Ascending aorta (tissue), 2 donors: Measurements from ENCODE around the gene CFAP77. TPM values are rescaled to one million over a fixed set of nuclear protein-coding genes. Genes with fewer than 3 reads are reported as not detected.

Experiments
- DNase-seq, 2 donors: peaks; one replicate each; pipeline ENCODE4 v3.0.0-alpha.2; 2019; ENCODE audit warnings: low spot score in 2 of 2
- H3K27ac ChIP-seq, 2 donors: fragments of 200-600 bp; sonication (generic); one replicate each; pipeline ENCODE4 v1.5.1; 2016 to 2017; ENCODE audit warnings: mild to moderate bottlenecking in 1 of 2
- H3K27me3 ChIP-seq: fragments of 200-600 bp; sonication (generic); one replicate; pipeline ENCODE4 v1.5.1; 2017
- H3K36me3 ChIP-seq, 2 donors: fragments of 200-600 bp; sonication (generic); one replicate each; pipeline ENCODE4 v1.5.1; 2016
- H3K4me1 ChIP-seq, 2 donors: fragments of 200-600 bp; sonication (generic); one replicate each; pipeline ENCODE4 v1.5.1; 2016 to 2017; ENCODE audit warnings: mild to moderate bottlenecking in 1 of 2
- H3K4me3 ChIP-seq, 2 donors: fragments of 200-600 bp; sonication (generic); one replicate each; pipeline ENCODE4 v1.5.1; 2016 to 2017; ENCODE audit warnings: mild to moderate bottlenecking in 1 of 2
- H3K9me3 ChIP-seq, 2 donors: fragments of 200-600 bp; sonication (generic); one replicate each; pipeline ENCODE4 v1.5.1; 2016
- intact Hi-C: fragments of 100-400 bp; cut with DNase I; formaldehyde crosslinking; loops from one replicate; pipeline ENCODE4 v1.15.1; 2023
- total RNA-seq: library from RNA; depleted of rRNA; stranded (reverse); fragments of >200 nt; gene quantifications from one replicate; pipeline ENCODE4 v1.1.0, GENCODE V29; 2016
- TF ChIP-seq, protein P1 (sequence below), 3 experiments: fragments of 200-600 bp in 2 of 3; fragments of 450-650 bp in 1 of 3; sonication (generic) in 2 of 3; IDR thresholded peaks; one replicate each; pipeline ENCODE4 v1.5.1; 2016 to 2019; ENCODE audit warnings: antibody characterized with exemption in 3 of 3, mild to moderate bottlenecking in 1 of 3, moderate library complexity in 1 of 3

The CFAP77 gene
- total RNA-seq, 1 donor from 2014 or later, result not detected

DNA sequence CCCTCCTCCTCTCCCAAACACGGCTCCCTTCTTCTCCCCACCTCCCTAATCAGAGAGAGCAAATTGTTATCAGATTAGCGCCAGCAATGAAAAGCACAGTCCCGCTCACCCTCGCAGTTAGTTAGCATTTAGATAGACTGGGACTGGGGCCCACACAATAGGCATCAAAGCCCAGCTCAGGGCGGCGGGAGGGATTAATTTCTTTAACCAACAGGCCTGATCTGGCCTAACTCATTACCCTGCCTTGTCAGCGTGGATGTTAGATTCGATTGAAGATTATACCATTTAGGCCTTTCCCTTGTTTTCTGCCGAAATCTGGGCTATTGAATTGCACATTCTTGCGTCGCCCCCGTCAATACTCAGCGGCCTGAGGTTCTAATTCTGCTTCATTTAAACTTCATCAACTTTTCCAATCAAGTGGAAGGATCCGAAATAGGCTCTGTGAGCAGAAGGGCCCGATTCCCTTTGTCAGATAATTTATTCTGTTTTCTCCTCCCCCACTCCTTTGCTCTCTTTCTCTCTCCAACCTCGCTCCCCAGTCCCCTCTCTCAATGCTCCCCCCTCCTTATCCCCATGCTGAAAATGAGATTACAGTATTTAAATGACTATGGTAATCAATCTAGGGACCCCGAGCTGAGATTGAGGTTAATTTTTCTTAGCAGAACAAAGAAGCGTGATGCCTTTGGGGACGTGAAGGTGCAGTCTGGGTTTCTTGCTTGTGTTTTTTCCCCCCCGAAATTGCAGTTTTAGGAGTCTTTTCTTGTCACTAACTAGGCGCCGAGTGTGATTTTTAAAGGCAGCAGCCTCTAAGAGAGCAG, 15.1 kb downstream of the CFAP77 start:
- H3K36me3 ChIP-seq, result no peaks in the 10 kb centered on the region
- DNase-seq, result no peak
- no peak overlapping the region for H3K4me3 ChIP-seq
- TF ChIP-seq, protein P1, sequence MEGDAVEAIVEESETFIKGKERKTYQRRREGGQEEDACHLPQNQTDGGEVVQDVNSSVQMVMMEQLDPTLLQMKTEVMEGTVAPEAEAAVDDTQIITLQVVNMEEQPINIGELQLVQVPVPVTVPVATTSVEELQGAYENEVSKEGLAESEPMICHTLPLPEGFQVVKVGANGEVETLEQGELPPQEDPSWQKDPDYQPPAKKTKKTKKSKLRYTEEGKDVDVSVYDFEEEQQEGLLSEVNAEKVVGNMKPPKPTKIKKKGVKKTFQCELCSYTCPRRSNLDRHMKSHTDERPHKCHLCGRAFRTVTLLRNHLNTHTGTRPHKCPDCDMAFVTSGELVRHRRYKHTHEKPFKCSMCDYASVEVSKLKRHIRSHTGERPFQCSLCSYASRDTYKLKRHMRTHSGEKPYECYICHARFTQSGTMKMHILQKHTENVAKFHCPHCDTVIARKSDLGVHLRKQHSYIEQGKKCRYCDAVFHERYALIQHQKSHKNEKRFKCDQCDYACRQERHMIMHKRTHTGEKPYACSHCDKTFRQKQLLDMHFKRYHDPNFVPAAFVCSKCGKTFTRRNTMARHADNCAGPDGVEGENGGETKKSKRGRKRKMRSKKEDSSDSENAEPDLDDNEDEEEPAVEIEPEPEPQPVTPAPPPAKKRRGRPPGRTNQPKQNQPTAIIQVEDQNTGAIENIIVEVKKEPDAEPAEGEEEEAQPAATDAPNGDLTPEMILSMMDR (IDR thresholded peaks at IDR 0.05), result no peak
- no peaks in the 10 kb centered on the region for H3K27me3 ChIP-seq
- no peak overlapping the region for H3K27ac ChIP-seq
- no peaks in the 10 kb centered on the region for H3K4me1 ChIP-seq
- intact Hi-C loops, result no loop called here
- H3K9me3 ChIP-seq, result no peaks in the 10 kb centered on the region

DNA sequence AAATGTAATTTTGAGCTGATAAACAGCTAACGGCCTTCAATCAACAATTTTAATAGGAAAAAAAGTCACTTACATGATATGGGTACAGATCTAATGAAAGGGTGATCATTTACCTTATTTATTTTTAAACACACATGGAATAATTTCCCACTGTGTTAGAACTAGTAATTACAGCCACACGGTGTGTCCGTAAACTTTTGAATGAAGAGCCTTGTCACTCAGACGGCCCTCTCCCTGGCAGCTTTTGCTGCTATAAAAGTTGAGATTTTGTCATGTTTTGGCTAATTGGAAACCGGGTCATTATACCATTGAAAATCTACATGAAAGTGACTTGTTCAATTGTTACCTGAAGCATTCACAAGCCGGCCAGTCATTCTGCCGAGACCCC, 15.7 kb downstream of the CFAP77 start:
- Histone ChIP-seq H3K9me3 (no peaks in the 10 kb centered on the region), H3K27me3 (no peaks in the 10 kb centered on the region), H3K36me3 (no peaks in the 10 kb centered on the region), H3K4me1 (no peaks in the 10 kb centered on the region), H3K4me3 (no peak overlapping the region), H3K27ac (no peak overlapping the region)
- intact Hi-C loops, result no loop called here
- no peak for DNase-seq
- TF ChIP-seq, protein P1 (IDR thresholded peaks at IDR 0.05), result no peak

DNA sequence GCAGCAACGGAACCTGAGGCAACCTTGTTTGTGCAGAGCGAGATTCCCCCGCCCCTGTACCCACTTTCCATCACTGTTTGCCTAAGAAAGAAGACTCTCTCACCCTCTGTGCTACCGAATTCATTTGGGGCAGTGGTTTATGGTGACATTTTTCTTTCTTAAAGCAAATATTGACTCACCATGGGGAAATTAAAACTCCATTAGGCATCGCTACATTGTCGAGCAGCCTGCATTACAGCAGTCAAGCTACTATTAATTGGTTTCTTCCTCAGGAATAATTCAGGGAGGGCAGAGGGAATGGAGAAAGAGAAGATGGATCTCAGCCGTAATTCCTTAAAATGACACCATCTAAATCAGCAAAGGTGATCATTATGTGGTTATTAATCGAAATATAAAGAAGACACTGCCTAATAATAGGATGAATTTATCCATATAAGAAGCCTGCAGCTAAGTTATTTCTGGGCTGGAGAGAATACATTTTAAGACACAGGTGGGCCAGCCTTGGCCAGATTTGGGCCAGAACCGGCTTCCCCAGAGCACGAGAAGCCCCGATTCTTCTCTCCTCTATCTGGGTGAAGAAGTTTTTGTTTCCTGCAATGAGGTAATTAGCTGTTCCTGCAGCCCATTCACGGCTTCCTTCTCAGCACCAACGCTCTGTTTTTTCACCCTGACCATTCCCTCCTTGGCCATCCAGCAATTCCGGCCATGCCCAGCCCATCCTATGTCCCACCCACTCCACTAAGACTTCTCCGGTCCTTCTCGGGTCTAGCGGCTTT, 16.8 kb downstream of the CFAP77 start:
- intact Hi-C loops, result no loop called here
- TF ChIP-seq, protein P1 (IDR thresholded peaks at IDR 0.05), result no peak
- Histone ChIP-seq H3K27me3 (no peaks in the 10 kb centered on the region), H3K4me1 (no peaks in the 10 kb centered on the region), H3K9me3 (no peaks in the 10 kb centered on the region), H3K36me3 (no peaks in the 10 kb centered on the region), H3K27ac (no peak overlapping the region), H3K4me3 (no peak overlapping the region)
- no peak for DNase-seq

DNA sequence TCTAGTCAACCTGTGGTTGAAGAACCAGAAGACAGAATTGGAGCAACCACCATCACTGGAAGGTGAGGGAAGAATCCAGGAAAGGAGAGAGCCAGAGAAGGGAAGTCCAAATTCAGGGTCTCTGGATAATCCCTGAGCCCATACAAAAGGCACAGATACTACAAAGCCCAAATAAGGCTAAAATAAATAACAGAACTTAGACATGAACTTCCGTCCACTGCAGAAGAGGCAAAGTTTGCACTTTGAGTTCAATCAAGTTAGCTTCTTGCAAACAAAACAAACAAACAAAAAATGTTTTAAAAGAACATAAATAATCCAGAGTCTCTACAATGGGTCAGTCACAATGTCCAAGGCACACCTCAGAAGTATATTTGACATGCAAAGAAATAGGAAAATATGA, 21.0 kb downstream of the CFAP77 start:
- no peak overlapping the region for H3K4me3 ChIP-seq
- intact Hi-C loops, result no loop called here
- TF ChIP-seq, protein P1 (IDR thresholded peaks at IDR 0.05), result no peak
- no peaks in the 10 kb centered on the region for H3K9me3 ChIP-seq
- no peaks in the 10 kb centered on the region for H3K36me3 ChIP-seq
- H3K4me1 ChIP-seq, result no peaks in the 10 kb centered on the region
- H3K27me3 ChIP-seq, result no peaks in the 10 kb centered on the region
- DNase-seq, result no peak
- H3K27ac ChIP-seq, result no peak overlapping the region

DNA sequence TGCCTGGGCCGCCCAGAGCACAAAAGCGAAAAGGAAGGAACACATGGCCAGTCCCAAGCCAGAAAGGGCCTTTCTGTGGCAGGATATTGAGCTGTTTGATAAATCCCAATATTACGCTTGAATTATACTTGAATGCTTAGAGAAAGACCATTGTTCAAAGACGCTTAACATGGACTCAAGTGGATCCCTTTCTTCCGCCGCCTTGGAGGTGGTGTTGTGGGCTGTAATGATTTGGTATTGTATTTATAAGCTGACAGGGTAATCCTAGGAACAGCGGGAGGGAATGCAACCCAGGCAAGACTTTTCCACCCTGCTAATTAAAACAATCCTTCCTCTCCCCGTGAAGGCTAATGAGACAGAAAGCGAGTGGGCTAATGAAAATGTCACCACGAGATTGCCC, 24.9 kb downstream of the CFAP77 start:
- H3K27me3 ChIP-seq, result no peaks in the 10 kb centered on the region
- TF ChIP-seq, protein P1 (IDR thresholded peaks at IDR 0.05), result no peak
- H3K36me3 ChIP-seq, result no peaks in the 10 kb centered on the region
- H3K4me3 ChIP-seq, result no peak overlapping the region
- H3K9me3 ChIP-seq, result no peaks in the 10 kb centered on the region
- H3K4me1 ChIP-seq, result no peaks in the 10 kb centered on the region
- intact Hi-C loops, result no loop called here
- no peak overlapping the region for H3K27ac ChIP-seq
- DNase-seq, result no peak
